OCI-LY3 (cell line): ENCODE data around the gene DNAJC7.
"Not testable (repeated sequence)": the region's sequence is repeated elsewhere in the genome, so short reads cannot be mapped to it uniquely, and the experiment has no call there.

Source experiments
- H2AFZ ChIP-seq: fragments of 200-600, 300-600 bp; shearing (Covaris generic); 2 replicates; pipeline ENCODE4 v1.6.0; 2014; ENCODE audit warnings: antibody characterized with exemption, low read depth, low read length
- H3K27ac ChIP-seq: fragments of 200-600, 300-600 bp; sonication (generic); 2 replicates; pipeline ENCODE4 v1.5.1; 2014; ENCODE audit warnings: mild to moderate bottlenecking, low read length, moderate library complexity, mixed read lengths
- H3K27me3 ChIP-seq: fragments of 200-600, 300-600 bp; sonication (generic); 2 replicates; pipeline ENCODE4 v1.6.1; 2014; ENCODE audit warnings: low read depth, low read length, mixed read lengths
- H3K36me3 ChIP-seq: fragments of 200-600, 300-600 bp; sonication (generic); replicated peaks from 2 replicates; pipeline ENCODE3; 2014; ENCODE audit warnings: low read depth, low read length, mixed read lengths
- H3K4me1 ChIP-seq: fragments of 300-600, 200-600 bp; sonication (generic); 2 replicates; pipeline ENCODE4 v1.6.1; 2014; ENCODE audit warnings: low read length, mixed read lengths
- H3K4me2 ChIP-seq: fragments of 200-600, 300-600 bp; sonication (generic); 2 replicates; pipeline ENCODE4 v1.6.1; 2014; ENCODE audit warnings: low read length, mixed read lengths
- H3K4me3 ChIP-seq: fragments of 300-600, 200-600 bp; sonication (generic); 2 replicates; pipeline ENCODE4 v1.5.1; 2014; ENCODE audit warnings: antibody characterized with exemption, mild to moderate bottlenecking, low read length, moderate library complexity
- H3K79me2 ChIP-seq: fragments of 300-600, 200-600 bp; shearing (Covaris generic); 2 replicates; pipeline ENCODE4 v1.6.1; 2014; ENCODE audit warnings: mild to moderate bottlenecking, low read length, mixed read lengths
- H3K9ac ChIP-seq: fragments of 300-600, 200-600 bp; shearing (Covaris generic); 2 replicates; pipeline ENCODE4 v1.6.0; 2014; ENCODE audit warnings: mild to moderate bottlenecking, low read length, moderate library complexity
- H3K9me3 ChIP-seq: fragments of 200-600, 300-600 bp; shearing (Covaris generic); 2 replicates; pipeline ENCODE4 v1.6.1; 2014; ENCODE audit warnings: low read length, mixed read lengths; ENCODE audit not compliant: insufficient read depth
- H4K20me1 ChIP-seq: fragments of 200-600, 300-600 bp; sonication (generic); 2 replicates; pipeline ENCODE4 v1.6.1; 2016; ENCODE audit warnings: low read length, mixed read lengths; ENCODE audit not compliant: insufficient read depth
- EZH2phosphoT487 ChIP-seq: fragments of 200-600 bp; shearing (Covaris generic); IDR thresholded peaks from 2 replicates; pipeline ENCODE4 v1.6.1; 2018; ENCODE audit warnings: antibody characterized with exemption, mixed run types, low read depth
- TF ChIP-seq, protein P1 (sequence below): fragments of 200-600, 300-600 bp; sonication (generic); IDR thresholded peaks from 2 replicates; pipeline ENCODE4 v1.5.1; 2014; ENCODE audit warnings: antibody characterized with exemption, low read length, low read depth

The DNAJC7 gene

DNA sequence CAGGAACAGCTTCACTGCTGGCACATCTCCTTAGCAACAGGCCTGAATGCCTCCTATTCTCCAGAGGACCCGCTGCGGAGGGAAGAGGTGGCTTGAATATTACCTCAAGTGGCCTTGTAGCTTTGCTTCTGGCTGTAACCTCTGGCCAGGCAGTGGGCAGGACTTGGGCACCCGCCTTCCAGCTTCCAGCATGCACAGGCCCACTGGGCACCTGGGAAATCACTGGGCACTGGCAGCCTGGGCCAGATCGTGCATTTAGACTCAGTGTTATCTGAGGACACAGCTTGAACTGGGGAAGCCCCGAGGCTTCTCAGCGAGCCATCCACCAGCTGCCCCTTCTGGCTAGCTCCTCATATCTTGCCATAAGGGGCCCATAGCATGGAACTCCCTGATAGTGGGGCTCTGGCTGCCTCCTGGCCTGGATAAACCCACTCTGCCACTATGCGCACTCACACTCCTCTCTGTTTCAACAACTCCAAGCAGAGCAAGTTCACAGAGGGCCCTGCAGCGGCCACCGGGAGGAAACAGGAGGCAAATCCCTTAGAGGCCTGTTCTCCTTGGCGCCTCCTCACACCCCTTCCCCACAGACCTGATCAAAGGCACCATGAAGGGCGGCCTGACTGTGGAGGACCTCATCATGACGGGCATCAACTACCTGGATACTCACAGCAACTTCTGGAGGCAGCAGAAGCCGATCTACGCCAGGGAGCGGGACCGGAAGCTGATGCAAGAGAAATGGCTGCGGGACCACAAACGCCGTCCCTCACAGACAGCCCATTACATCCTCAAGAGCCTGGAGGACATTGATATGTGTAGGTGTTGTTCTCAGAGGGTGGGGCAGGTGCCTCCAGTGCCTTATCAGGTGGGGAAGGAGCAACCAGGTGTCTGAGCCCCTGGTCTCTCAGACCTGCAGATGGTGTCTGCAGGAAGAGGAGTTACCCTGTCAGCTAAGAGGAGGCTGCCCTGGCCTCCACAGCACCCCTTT is 79.0 kb downstream of the DNAJC7 start:
- H4K20me1 ChIP-seq = no peaks in the 10 kb centered on the region
- H3K27me3 ChIP-seq = no peaks in the 10 kb centered on the region
- no peaks in the 10 kb centered on the region for H3K36me3 ChIP-seq
- H3K4me1 ChIP-seq = no peaks in the 10 kb centered on the region
- H3K9me3 ChIP-seq = no peaks in the 10 kb centered on the region
- H3K4me3 ChIP-seq = no peak overlapping the region
- H2AFZ ChIP-seq = no peak overlapping the region
- H3K9ac ChIP-seq = no peak overlapping the region
- TF ChIP-seq, protein P1, sequence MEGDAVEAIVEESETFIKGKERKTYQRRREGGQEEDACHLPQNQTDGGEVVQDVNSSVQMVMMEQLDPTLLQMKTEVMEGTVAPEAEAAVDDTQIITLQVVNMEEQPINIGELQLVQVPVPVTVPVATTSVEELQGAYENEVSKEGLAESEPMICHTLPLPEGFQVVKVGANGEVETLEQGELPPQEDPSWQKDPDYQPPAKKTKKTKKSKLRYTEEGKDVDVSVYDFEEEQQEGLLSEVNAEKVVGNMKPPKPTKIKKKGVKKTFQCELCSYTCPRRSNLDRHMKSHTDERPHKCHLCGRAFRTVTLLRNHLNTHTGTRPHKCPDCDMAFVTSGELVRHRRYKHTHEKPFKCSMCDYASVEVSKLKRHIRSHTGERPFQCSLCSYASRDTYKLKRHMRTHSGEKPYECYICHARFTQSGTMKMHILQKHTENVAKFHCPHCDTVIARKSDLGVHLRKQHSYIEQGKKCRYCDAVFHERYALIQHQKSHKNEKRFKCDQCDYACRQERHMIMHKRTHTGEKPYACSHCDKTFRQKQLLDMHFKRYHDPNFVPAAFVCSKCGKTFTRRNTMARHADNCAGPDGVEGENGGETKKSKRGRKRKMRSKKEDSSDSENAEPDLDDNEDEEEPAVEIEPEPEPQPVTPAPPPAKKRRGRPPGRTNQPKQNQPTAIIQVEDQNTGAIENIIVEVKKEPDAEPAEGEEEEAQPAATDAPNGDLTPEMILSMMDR = no peak
- no peak for TF ChIP-seq EZH2phosphoT487
- H3K4me2 ChIP-seq = no peak overlapping the region
- H3K27ac ChIP-seq = no peak overlapping the region
- H3K79me2 ChIP-seq = no peaks in the 10 kb centered on the region

DNA sequence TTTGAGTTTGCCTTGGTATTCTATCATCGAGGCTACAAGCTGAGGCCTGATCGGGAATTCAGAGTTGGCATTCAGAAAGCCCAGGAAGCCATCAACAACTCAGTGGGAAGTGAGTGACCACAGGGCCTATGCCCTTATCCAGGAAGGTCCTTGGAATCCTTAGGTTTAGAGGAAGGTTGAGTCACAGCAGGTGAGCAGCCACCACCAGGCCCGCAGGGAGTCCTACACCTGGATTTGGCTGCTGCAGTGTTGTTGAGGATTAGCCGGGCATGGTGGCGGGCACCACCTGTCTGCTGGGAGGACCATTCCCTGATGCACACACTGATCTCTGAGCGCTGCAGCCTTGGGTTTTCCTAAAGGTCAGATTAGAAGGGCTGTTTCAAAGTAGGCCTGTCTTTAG is 81.6 kb downstream of the DNAJC7 start:
- TF ChIP-seq EZH2phosphoT487 = no peak
- TF ChIP-seq, protein P1 = no peak
- no peaks in the 10 kb centered on the region for H4K20me1 ChIP-seq

DNA sequence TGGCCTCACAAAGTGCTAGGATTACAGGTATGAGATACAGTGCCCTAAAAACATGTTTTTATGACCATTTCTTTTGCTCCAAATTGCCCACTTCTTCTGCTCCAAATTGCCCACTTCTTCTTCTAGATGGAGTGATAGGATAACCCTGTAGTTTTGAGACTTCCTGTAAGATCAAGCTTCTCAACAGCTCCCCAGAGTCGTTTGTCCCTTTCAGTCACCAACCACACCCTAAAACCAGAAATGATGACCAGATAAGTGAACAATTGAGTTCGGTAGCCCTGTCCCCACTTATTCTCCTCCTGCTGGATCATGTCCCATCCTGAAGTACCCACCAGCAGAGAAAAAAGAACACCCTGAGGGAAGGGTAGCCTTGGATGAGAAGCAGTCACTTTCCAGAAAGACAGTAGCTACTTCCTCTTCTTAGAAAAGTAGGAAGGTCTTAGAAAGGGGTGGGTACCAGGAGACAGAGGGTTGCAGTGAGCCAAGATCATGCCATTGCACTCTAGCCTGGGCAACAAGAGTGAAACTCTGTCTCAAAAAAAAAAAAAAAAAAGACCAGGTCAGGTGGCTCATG is 84.3 kb downstream of the DNAJC7 start:
- H3K9me3 ChIP-seq = no peaks in the 10 kb centered on the region
- 0 out of 2 replicates have a peak, but pooled peaks cover 7% of the 10 kb centered on the region for H3K79me2 ChIP-seq
- no peaks in the 10 kb centered on the region for H3K27me3 ChIP-seq
- H3K4me2 ChIP-seq = peak overlapping the region; percentile 39
- TF ChIP-seq, protein P1 = no peak
- TF ChIP-seq EZH2phosphoT487 = no peak
- H3K27ac ChIP-seq = no peak overlapping the region
- no peaks in the 10 kb centered on the region for H3K36me3 ChIP-seq
- H4K20me1 ChIP-seq = no peaks in the 10 kb centered on the region
- H3K4me3 ChIP-seq = no peak overlapping the region; the same call in 1 of the 2 replicates
- H3K9ac ChIP-seq = no peak overlapping the region
- H2AFZ ChIP-seq = peak overlapping the region; percentile 86
- peaks cover 12% of the 10 kb centered on the region for H3K4me1 ChIP-seq

More for the DNA sequence above, 81.6 kb downstream of the DNAJC7 start:
- H3K9ac ChIP-seq = no peak overlapping the region
- no peak overlapping the region for H2AFZ ChIP-seq
- no peak overlapping the region for H3K4me3 ChIP-seq
- no peak overlapping the region for H3K27ac ChIP-seq
- H3K4me1 ChIP-seq = peaks cover 6% of the 10 kb centered on the region
- no peaks in the 10 kb centered on the region for H3K27me3 ChIP-seq
- no peak overlapping the region for H3K4me2 ChIP-seq
- no peaks in the 10 kb centered on the region for H3K36me3 ChIP-seq
- no peaks in the 10 kb centered on the region for H3K9me3 ChIP-seq
- H3K79me2 ChIP-seq = no peaks in the 10 kb centered on the region

DNA sequence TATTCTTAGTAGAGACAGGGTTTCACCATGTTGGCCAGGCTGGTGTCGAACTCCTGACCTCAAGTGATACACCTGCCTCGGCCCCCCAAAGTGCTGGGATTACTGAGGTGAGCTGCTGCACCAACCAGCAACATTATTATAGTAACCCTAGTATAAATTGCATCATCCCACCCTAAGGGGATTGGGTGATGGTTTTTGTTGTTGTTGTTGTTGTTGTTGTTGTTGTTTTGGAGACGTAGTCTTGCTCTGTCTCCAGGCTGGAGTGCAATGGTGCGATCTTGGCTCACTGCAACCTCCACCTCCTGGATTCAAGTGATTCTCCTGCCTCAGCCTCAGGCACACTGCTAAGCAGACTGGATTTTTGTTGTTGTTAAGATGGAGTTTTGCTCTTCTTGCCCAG is 85.5 kb downstream of the DNAJC7 start:
- H3K36me3 ChIP-seq, H3K4me2 ChIP-seq, H3K79me2 ChIP-seq, H3K9me3 ChIP-seq, H3K9ac ChIP-seq, H3K27me3 ChIP-seq, H3K27ac ChIP-seq, H2AFZ ChIP-seq, H3K4me3 ChIP-seq, H4K20me1 ChIP-seq: not testable (repeated sequence)
- H3K4me1 ChIP-seq = peaks cover 12% of the 10 kb centered on the region

DNA sequence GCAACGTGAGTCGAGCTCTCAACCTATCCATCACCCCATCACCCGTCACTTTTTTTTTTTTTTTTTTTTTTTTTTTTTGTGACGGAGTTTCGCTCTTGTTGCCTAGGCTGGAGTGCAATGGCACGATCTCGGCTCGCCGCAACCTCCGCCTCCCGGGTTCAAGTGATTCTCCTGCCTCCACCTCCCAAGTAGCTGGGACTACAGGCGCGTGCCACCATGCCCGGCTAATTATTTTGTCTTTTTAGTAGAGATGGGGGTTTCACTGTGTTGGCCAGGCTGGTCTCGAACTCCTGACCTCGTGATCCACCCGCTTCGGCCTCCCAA is 86.4 kb downstream of the DNAJC7 start:
- H3K27me3 ChIP-seq, H3K79me2 ChIP-seq, H3K27ac ChIP-seq, H4K20me1 ChIP-seq, H3K36me3 ChIP-seq, H3K9me3 ChIP-seq: not testable (repeated sequence)
- H3K9ac ChIP-seq = 0 out of 2 replicates have a peak overlapping the region, but pooled peaks have one; percentile 85
- peak overlapping the region; percentile 99; the same call in 1 of the 2 replicates for H2AFZ ChIP-seq
- H3K4me1 ChIP-seq = peaks cover 12% of the 10 kb centered on the region
- H3K4me3 ChIP-seq = peak overlapping the region; percentile 97
- peak overlapping the region; percentile 82 for H3K4me2 ChIP-seq
